Fibroblast of the aortic adventitia (primary cell): Measurements from ENCODE around the gene KNDC1. TPM values are rescaled to one million over a fixed set of nuclear protein-coding genes. Genes with fewer than 3 reads are reported as not detected.

ENCODE experiments used
- total RNA-seq: library from RNA; depleted of rRNA; stranded (reverse); fragments of >200 nt; gene quantifications from 2 replicates; pipeline ENCODE4 v1.2.3, GENCODE V29; 2012; ENCODE audit warnings: low replicate concordance

Gene KNDC1
- total RNA-seq, 1 donor = under 0.01 TPM

Other genes starting within 250 kb of the KNDC1 start
- gene CFAP46, start 217.6 kb upstream of the KNDC1 start, total RNA-seq = 0.09 and 1.5 TPM in 2 replicates
- not detected in 2 replicates for gene ADGRA1, start 72.3 kb upstream of the KNDC1 start, total RNA-seq
- gene UTF1, start 70.0 kb downstream of the KNDC1 start, total RNA-seq = not detected in 2 replicates
- not detected in 2 replicates for gene VENTX, start 77.6 kb downstream of the KNDC1 start, total RNA-seq
- 0.36 TPM in 1 of 2 replicates, not detected in the other for gene ADAM8, start 116.6 kb downstream of the KNDC1 start, total RNA-seq
- gene TUBGCP2, start 148.7 kb downstream of the KNDC1 start, total RNA-seq = 33.0 and 72.8 TPM in 2 replicates
- 1.7 and 22.1 TPM in 2 replicates for gene ZNF511, start 148.7 kb downstream of the KNDC1 start, total RNA-seq
- gene CALY, start 176.7 kb downstream of the KNDC1 start, total RNA-seq = not detected in 2 replicates
- not detected in 2 replicates for gene PRAP1, start 187.2 kb downstream of the KNDC1 start, total RNA-seq
- 4.0 and 16.9 TPM in 2 replicates for gene FUOM, start 197.8 kb downstream of the KNDC1 start, total RNA-seq
- 33.0 and 47.3 TPM in 2 replicates for gene ECHS1, start 213.1 kb downstream of the KNDC1 start, total RNA-seq
- 4.9 and 5.4 TPM in 2 replicates for gene PAOX, start 219.0 kb downstream of the KNDC1 start, total RNA-seq
- gene MTG1, start 233.9 kb downstream of the KNDC1 start, total RNA-seq = 19.0 and 25.4 TPM in 2 replicates